B cell (primary cell): Measurements from ENCODE around the gene ZBTB16.

Source experiments
- EZH2 ChIP-seq: IDR thresholded peaks from 2 replicates; pipeline ENCODE4 v1.6.1; 2012; ENCODE audit warnings: borderline replicate concordance, low read depth, mild to moderate bottlenecking, moderate library complexity, low read length; ENCODE audit not compliant: insufficient read depth, poor library complexity, severe bottlenecking
- TF ChIP-seq, protein P1 (sequence below): fragments of 200-600 bp; IDR thresholded peaks from one replicate; pipeline ENCODE4 v1.8.0; 2022; ENCODE audit warnings: antibody characterized with exemption, mild to moderate bottlenecking

DNA sequence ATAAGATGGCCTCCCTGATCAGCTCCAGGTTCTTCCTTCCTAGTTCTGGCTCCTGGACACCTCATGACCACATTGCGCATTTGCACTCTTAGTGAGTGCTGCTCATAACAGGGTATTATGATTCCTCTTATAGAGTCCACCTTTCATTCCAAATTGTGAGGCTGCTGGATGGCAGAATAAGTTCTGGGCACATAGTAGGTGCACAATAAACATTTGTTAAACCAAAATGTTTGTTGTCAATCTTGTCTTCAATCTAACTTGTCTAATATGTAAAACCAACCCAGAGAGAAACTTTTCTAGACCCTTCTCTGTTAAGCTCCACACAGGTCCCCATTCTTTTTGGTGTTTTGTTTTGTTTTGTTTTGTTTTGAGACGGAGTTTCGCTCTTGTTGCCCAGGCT lies 22.6 kb upstream of the ZBTB16 start:
- TF ChIP-seq, protein P1, sequence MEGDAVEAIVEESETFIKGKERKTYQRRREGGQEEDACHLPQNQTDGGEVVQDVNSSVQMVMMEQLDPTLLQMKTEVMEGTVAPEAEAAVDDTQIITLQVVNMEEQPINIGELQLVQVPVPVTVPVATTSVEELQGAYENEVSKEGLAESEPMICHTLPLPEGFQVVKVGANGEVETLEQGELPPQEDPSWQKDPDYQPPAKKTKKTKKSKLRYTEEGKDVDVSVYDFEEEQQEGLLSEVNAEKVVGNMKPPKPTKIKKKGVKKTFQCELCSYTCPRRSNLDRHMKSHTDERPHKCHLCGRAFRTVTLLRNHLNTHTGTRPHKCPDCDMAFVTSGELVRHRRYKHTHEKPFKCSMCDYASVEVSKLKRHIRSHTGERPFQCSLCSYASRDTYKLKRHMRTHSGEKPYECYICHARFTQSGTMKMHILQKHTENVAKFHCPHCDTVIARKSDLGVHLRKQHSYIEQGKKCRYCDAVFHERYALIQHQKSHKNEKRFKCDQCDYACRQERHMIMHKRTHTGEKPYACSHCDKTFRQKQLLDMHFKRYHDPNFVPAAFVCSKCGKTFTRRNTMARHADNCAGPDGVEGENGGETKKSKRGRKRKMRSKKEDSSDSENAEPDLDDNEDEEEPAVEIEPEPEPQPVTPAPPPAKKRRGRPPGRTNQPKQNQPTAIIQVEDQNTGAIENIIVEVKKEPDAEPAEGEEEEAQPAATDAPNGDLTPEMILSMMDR, result no peak
- TF ChIP-seq EZH2, result no peak
